Nephron progenitor cell (in vitro differentiated cells): ENCODE data around the gene USP35.
"Not testable (repeated sequence)": the region's sequence is repeated elsewhere in the genome, so short reads cannot be mapped to it uniquely, and the experiment has no call there.

Source experiments
- DNase-seq: peaks from one replicate; pipeline ENCODE4 v3.0.0; 2021
- H3K27ac Mint-ChIP-seq: 2 replicates; pipeline ENCODE4 v1.8.0; 2021; ENCODE audit warnings: mild to moderate bottlenecking, moderate library complexity, mixed read lengths
- H3K27me3 Mint-ChIP-seq: 2 replicates; pipeline ENCODE4 v1.8.0; 2021; ENCODE audit warnings: mild to moderate bottlenecking, low read depth, mixed read lengths; ENCODE audit not compliant: poor library complexity
- H3K36me3 Mint-ChIP-seq: 2 replicates; pipeline ENCODE4 v1.8.0; 2021; ENCODE audit warnings: low read depth, mixed read lengths
- H3K4me1 Mint-ChIP-seq: 2 replicates; pipeline ENCODE4 v1.8.0; 2021; ENCODE audit warnings: mixed read lengths
- H3K4me3 Mint-ChIP-seq: 2 replicates; pipeline ENCODE4 v1.8.0; 2021; ENCODE audit warnings: mild to moderate bottlenecking, moderate library complexity, mixed read lengths
- H3K9me3 Mint-ChIP-seq: 2 replicates; pipeline ENCODE4 v1.8.0; 2021; ENCODE audit warnings: mild to moderate bottlenecking, moderate library complexity, mixed read lengths
- TF ChIP-seq, protein P1 (sequence below): fragments of 200-600 bp; sonication (generic); IDR thresholded peaks from 2 replicates; pipeline ENCODE4 v1.5.0; 2021; ENCODE audit warnings: antibody characterized with exemption

USP35 gene

DNA sequence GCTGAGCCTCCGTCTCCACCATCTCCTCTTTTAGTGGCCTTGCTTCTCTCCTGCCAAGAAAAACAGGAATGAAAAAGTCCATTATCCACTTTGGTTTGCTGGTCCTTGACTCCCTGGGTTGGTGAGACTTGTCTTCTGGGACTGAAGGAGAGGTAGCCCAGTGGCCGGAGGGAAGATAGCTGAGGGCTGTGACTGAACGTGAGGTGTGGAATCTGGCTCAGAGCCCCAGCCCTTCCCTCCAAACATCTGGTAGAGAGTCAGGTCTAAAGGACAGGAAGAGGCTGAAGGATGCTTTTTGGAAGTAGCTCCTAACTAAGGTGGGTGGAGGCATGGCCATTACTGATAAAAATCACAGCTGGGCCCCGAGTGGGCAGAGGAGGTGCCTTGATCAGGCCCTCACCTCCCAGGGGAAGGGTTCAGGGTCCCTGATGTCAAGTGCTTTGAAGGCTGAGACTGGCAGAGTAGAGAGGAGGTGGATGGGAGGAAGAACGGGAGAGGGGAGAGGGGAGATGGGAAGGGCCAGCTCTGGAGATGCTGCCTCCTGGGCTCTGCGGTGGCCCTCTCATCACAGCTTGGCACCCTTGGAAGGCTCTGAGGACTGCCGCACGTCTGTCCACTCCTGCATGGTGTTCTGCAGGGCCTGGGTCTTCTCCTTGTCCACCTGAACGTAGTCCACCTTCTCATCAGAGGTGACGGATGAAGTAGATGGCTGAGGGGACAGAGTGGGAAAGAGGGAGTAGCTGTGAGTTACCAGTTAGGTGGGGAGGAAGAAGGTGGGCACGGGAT lies 30.2 kb downstream of the USP35 start:
- DNase-seq: no peak
- no peaks in the 10 kb centered on the region for H3K4me1 Mint-ChIP-seq
- TF ChIP-seq, protein P1, sequence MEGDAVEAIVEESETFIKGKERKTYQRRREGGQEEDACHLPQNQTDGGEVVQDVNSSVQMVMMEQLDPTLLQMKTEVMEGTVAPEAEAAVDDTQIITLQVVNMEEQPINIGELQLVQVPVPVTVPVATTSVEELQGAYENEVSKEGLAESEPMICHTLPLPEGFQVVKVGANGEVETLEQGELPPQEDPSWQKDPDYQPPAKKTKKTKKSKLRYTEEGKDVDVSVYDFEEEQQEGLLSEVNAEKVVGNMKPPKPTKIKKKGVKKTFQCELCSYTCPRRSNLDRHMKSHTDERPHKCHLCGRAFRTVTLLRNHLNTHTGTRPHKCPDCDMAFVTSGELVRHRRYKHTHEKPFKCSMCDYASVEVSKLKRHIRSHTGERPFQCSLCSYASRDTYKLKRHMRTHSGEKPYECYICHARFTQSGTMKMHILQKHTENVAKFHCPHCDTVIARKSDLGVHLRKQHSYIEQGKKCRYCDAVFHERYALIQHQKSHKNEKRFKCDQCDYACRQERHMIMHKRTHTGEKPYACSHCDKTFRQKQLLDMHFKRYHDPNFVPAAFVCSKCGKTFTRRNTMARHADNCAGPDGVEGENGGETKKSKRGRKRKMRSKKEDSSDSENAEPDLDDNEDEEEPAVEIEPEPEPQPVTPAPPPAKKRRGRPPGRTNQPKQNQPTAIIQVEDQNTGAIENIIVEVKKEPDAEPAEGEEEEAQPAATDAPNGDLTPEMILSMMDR: no peak
- no peak overlapping the region for H3K4me3 Mint-ChIP-seq
- H3K9me3 Mint-ChIP-seq: no peaks in the 10 kb centered on the region
- H3K36me3 Mint-ChIP-seq: peaks cover 30% of the 10 kb centered on the region
- peak overlapping the region; percentile 57 for H3K27ac Mint-ChIP-seq
- H3K27me3 Mint-ChIP-seq: peaks cover 3% of the 10 kb centered on the region

DNA sequence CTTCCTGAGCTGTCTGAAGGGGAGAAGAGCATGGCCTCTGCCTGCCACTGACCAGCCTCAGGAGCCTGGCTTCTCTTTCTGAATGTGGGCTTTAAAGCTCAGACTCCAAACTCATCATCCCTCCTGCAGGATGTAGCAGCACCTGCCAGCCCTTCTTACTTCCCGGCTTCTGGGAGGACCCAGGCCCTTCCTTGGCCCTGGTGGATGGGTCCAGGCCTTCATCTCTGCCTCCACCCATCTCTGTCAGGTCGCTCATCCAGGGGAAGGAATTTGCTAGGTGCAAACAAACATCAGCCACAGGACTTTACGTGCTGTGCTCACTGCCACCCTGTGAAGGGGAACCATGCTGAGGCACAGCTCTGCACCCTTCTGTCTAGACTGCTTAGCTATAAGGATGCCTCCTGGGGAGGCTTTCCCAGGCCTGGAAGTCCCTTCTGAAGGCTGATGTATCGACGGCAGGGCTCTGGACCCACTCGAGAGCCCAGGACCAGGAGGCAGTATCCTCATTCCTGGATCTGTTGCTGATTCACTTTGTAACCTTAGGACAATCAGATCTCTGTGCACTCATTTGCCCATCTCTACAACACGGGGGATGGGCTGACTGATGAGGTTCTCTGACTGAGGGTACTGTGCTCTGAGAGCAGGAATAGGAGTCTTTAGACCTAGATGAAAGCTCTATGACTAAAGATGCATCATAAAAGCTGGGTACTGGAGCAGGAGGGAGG lies 30.9 kb downstream of the USP35 start:
- Mint-ChIP-seq H3K4me3 (no peak overlapping the region), H3K27ac (no peak overlapping the region), H3K9me3 (no peaks in the 10 kb centered on the region), H3K4me1 (no peaks in the 10 kb centered on the region), H3K27me3 (peaks cover 3% of the 10 kb centered on the region), H3K36me3 (peaks cover 31% of the 10 kb centered on the region)
- DNase-seq: no peak
- TF ChIP-seq, protein P1: no peak

- Mint-ChIP-seq H3K4me3 (no peak overlapping the region), H3K36me3 (peaks cover 40% of the 10 kb centered on the region), H3K27ac (peak overlapping the region; percentile 87), H3K4me1 (no peaks in the 10 kb centered on the region), H3K9me3 (no peaks in the 10 kb centered on the region), H3K27me3 (peaks cover 3% of the 10 kb centered on the region)
- no peak for DNase-seq
- TF ChIP-seq, protein P1: no peak
Observed at GRCh38 chr11:78220218-78221157, 31.8 kb downstream of the USP35 start.

DNA sequence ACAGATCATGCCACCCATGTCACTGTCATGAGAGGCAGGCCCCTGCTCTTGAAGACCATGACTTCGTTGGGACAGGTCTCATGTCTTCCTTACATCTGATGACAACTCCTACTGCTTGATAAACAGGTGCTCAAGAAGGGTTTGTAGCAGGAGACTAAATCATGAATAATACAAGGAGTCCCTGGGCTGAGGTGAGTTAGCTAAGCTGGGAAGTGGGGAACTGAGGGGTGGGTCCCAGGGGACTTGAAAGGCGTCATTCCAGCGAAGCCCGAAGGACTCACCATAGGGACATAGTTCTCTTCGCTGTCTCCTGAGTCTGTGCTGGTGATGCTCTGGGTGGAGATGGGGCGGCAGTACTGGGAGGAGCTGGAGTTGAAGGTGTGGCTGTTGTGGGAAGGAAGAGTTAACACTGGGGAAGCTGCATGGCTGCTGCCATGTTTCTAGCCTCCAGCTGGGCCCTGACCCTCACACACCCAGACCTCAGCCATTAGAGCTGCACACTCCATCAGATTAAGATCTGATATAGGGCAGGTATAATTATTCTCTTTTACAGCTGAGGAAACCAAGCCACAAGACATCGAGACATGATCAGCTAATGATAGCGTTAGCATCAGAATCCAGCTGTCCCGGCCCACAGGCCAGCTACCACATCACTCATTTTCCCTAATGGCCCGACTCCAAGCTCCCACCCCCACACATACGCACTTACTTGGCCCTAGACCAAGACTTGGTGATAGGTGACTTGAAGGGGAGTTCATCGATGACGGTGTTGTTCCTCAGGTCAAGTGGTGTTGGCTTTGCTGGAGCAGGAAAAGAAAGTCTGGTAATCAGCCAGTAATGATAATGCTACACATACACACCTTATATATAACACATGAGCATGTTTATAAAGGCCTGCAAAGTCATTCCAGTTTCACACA lies 32.9 kb downstream of the USP35 start:
- TF ChIP-seq, protein P1: no peak
- H3K36me3 Mint-ChIP-seq: peaks cover 40% of the 10 kb centered on the region
- no peak for DNase-seq
- H3K27me3 Mint-ChIP-seq: peaks cover 3% of the 10 kb centered on the region
- no peak overlapping the region for H3K27ac Mint-ChIP-seq
- H3K4me3 Mint-ChIP-seq: no peak overlapping the region
- H3K9me3 Mint-ChIP-seq: no peaks in the 10 kb centered on the region
- H3K4me1 Mint-ChIP-seq: no peaks in the 10 kb centered on the region

DNA sequence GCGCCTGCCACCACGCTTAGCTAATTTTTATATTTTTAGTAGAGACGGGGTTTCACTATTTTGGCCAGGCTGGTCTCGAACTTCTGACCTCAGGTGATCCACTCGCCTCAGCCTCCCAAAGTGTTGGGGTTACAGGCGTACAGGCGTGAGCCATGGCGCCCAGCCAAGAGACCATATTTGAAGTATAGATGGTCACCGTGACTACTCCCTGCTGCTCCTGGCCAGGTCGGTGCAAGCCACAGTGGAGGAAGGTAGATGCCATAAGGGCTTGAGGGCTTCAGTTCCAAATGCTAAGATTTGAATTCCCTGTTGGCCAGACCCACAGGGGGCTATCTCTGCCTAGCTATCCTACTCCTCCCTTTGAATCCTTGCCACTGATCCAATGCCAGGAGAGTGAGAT lies 34.0 kb downstream of the USP35 start:
- not testable (repeated sequence) for H3K9me3 Mint-ChIP-seq, H3K4me3 Mint-ChIP-seq, DNase-seq, H3K4me1 Mint-ChIP-seq, H3K27ac Mint-ChIP-seq, H3K27me3 Mint-ChIP-seq
- H3K36me3 Mint-ChIP-seq: peaks cover 35% of the 10 kb centered on the region
